Measurements from ENCODE around the gene PKD2. TPM values are rescaled to one million over a fixed set of nuclear protein-coding genes. Genes with fewer than 3 reads are reported as not detected.
"Not testable (repeated sequence)": the region's sequence is repeated elsewhere in the genome, so short reads cannot be mapped to it uniquely, and the experiment has no call there.

PKD2 gene
- total RNA-seq, 2 experiments from 2014 or later: 7.4 to 7.7 TPM

- DNase-seq, ATAC-seq, POLR2A ChIA-PET: not testable (repeated sequence)
These were observed 8.2 kb upstream of the PKD2 start for GRCh38 chr4:87999191-87999691.

GRCh38 chr4:88001871-88002270, 5.6 kb upstream of the PKD2 start:
- Mint-ChIP-seq H3K27ac (no peak overlapping the region), H3K36me3 (ENCODE audit: low read depth) (peaks cover 1% of the 10 kb centered on the region), H3K9me3 (ENCODE audit: insufficient read depth) (no peaks in the 10 kb centered on the region), H3K4me3 (no peak overlapping the region), H3K27me3 (ENCODE audit: low read depth) (peaks cover 44% of the 10 kb centered on the region), H3K4me1 (ENCODE audit: low read depth) (peaks cover 3% of the 10 kb centered on the region)
- ChIA-PET POLR2A (interaction anchor here (0.6 kb wide), 1 partner anchor 13 kb away, joined by 5 read pairs; no protein-coding TSS in a partner anchor), CTCF (interaction anchor here (1.0 to 1.7 kb wide), 3 partner anchors 28 to 210 kb away, joined by 3 to 9 read pairs (median 3); no protein-coding TSS in a partner anchor)
- ATAC-seq (no peak), DNase-seq (no peak)

More at GRCh38 chr4:87999191-87999691, 8.2 kb upstream of the PKD2 start:
- CTCF ChIA-PET; H3K27ac Mint-ChIP-seq; H3K9me3 Mint-ChIP-seq (ENCODE audit: insufficient read depth); H3K36me3 Mint-ChIP-seq (ENCODE audit: low read depth); H3K4me1 Mint-ChIP-seq (ENCODE audit: low read depth); H3K4me3 Mint-ChIP-seq: not testable (repeated sequence)
- H3K27me3 Mint-ChIP-seq (ENCODE audit: low read depth): peaks cover 23% of the 10 kb centered on the region

DNA sequence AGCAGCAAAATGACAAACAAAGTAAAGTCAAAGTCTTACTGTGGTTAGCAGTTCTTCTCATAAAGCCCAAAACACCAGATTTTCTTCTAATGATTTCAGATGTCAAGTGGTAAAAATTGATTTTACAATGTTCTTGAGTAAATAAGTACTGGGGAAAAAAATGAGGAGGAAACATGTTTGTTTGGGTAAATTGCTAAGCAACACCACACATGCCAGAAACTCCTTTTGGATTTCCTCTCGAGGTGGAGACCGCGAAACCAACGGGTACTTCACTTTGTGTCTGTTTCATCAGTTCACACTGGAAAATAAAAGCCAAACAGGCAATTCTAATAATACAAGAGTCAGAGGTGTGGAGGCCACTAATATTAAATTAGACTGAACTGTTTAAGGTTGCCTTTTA, 4.6 kb upstream of the PKD2 start:
- Mint-ChIP-seq H3K4me3 (no peak overlapping the region), H3K9me3 (ENCODE audit: insufficient read depth) (no peaks in the 10 kb centered on the region), H3K27ac (no peak overlapping the region), H3K4me1 (ENCODE audit: low read depth) (peaks cover 5% of the 10 kb centered on the region), H3K27me3 (ENCODE audit: low read depth) (peaks cover 40% of the 10 kb centered on the region), H3K36me3 (ENCODE audit: low read depth) (peaks cover 1% of the 10 kb centered on the region)
- ATAC-seq: no peak
- ChIA-PET POLR2A (no interaction called here), CTCF (no interaction called here)
- DNase-seq: no peak

DNA sequence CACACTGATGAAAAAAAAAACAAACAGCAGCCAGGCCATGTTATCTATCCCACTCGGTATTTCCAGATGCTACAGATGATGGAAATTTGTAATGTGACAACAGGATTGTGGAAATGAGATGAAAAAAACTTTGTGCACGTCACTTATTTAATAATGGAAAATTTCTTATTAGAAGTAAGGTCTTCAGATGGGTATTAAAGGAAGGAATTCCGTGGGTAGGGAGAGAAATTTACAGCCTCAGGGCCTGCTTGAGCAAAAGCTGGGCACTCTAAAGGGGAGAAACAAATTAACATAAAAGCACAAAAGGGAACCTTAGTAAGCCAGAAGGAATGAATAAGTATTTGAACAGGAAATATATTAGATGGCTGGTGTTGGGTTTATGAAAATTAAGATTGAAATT, 4.2 kb upstream of the PKD2 start:
- no peak overlapping the region for H3K4me3 Mint-ChIP-seq
- peaks cover 5% of the 10 kb centered on the region for H3K4me1 Mint-ChIP-seq (ENCODE audit: low read depth)
- no peak for ATAC-seq
- H3K36me3 Mint-ChIP-seq (ENCODE audit: low read depth): peaks cover 1% of the 10 kb centered on the region
- no peaks in the 10 kb centered on the region for H3K9me3 Mint-ChIP-seq (ENCODE audit: insufficient read depth)
- H3K27ac Mint-ChIP-seq: no peak overlapping the region
- ChIA-PET POLR2A (no interaction called here), CTCF (no interaction called here)
- no peak for DNase-seq
- H3K27me3 Mint-ChIP-seq (ENCODE audit: low read depth): peaks cover 40% of the 10 kb centered on the region

- POLR2A ChIA-PET: no interaction called here
- Mint-ChIP-seq H3K9me3 (ENCODE audit: insufficient read depth) (no peaks in the 10 kb centered on the region), H3K27ac (no peak overlapping the region), H3K4me3 (no peak overlapping the region), H3K27me3 (ENCODE audit: low read depth) (peaks cover 40% of the 10 kb centered on the region), H3K36me3 (ENCODE audit: low read depth) (peaks cover 1% of the 10 kb centered on the region), H3K4me1 (ENCODE audit: low read depth) (peaks cover 15% of the 10 kb centered on the region)
- ATAC-seq: no peak
- CTCF ChIA-PET: no interaction called here
- DNase-seq: no peak
These were observed 2.4 kb upstream of the PKD2 start for GRCh38 chr4:88005076-88005475.

DNA sequence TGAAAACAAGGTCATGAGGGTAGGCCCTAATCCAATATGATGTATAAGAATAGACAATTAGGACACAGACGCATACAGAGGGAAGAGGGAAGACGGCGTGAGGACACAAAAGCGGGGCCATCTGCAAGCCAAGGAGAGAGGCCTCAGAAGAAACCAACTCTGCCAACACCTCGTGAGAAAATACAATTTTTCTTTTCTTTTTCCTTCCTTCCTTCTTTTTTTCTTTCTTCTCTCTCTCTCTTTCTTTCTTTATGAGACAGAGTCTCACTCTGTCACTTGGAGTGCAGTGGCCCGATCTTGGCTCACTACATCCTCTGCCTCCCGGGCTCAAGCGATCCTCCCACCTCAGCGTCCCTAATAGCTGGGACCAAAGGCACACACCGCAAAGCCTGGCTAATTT, 1.5 kb upstream of the PKD2 start:
- no peak for DNase-seq
- no peak for ATAC-seq
- H3K27ac Mint-ChIP-seq: no peak overlapping the region
- H3K4me3 Mint-ChIP-seq: no peak overlapping the region
- peaks cover 34% of the 10 kb centered on the region for H3K27me3 Mint-ChIP-seq (ENCODE audit: low read depth)
- H3K9me3 Mint-ChIP-seq (ENCODE audit: insufficient read depth): no peaks in the 10 kb centered on the region
- peaks cover 1% of the 10 kb centered on the region for H3K36me3 Mint-ChIP-seq (ENCODE audit: low read depth)
- CTCF ChIA-PET: interaction anchor here (1.3 kb wide), 1 partner anchor 20 kb away, joined by 4 read pairs; no protein-coding TSS in a partner anchor
- POLR2A ChIA-PET: no interaction called here
- H3K4me1 Mint-ChIP-seq (ENCODE audit: low read depth): peaks cover 21% of the 10 kb centered on the region

- ATAC-seq (no peak), DNase-seq (no peak)
- peaks cover 21% of the 10 kb centered on the region for H3K4me1 Mint-ChIP-seq (ENCODE audit: low read depth)
- ChIA-PET CTCF (no interaction called here), POLR2A (no interaction called here)
- H3K27ac Mint-ChIP-seq: peak overlapping the region; percentile 65
- H3K27me3 Mint-ChIP-seq (ENCODE audit: low read depth): peaks cover 34% of the 10 kb centered on the region
- H3K36me3 Mint-ChIP-seq (ENCODE audit: low read depth): peaks cover 1% of the 10 kb centered on the region
- peak overlapping the region; percentile 77 for H3K4me3 Mint-ChIP-seq
- no peaks in the 10 kb centered on the region for H3K9me3 Mint-ChIP-seq (ENCODE audit: insufficient read depth)
These were observed 505 bp upstream of the PKD2 start for GRCh38 chr4:88006956-88007303.

GRCh38 chr4:88008122-88008742, 797 bp downstream of the PKD2 start:
- peak; percentile 26 for DNase-seq
- CTCF ChIA-PET: interaction anchor here (0.7 to 0.9 kb wide), 2 partner anchors 23 to 32 kb away, joined by 3 read pairs; partner anchors contain the start of gene SPP1

GRCh38 chr4:88008743-88009171, 1.3 kb downstream of the PKD2 start:
- DNase-seq (no peak), ATAC-seq (no peak)
- Mint-ChIP-seq H3K36me3 (ENCODE audit: low read depth) (peaks cover 1% of the 10 kb centered on the region), H3K27ac (peak overlapping the region; percentile 66), H3K9me3 (ENCODE audit: insufficient read depth) (no peaks in the 10 kb centered on the region), H3K27me3 (ENCODE audit: low read depth) (peaks cover 27% of the 10 kb centered on the region), H3K4me3 (peak overlapping the region; percentile 81), H3K4me1 (ENCODE audit: low read depth) (peaks cover 28% of the 10 kb centered on the region)
- POLR2A ChIA-PET: no interaction called here
- CTCF ChIA-PET: interaction anchor here (0.9 kb wide), 1 partner anchor 23 kb away, joined by 3 read pairs; no protein-coding TSS in a partner anchor

More at GRCh38 chr4:88008122-88008742, 797 bp downstream of the PKD2 start:
- H3K9me3 Mint-ChIP-seq (ENCODE audit: insufficient read depth): no peaks in the 10 kb centered on the region
- peak overlapping the region; percentile 81 for H3K4me3 Mint-ChIP-seq
- peak overlapping the region; percentile 66 for H3K27ac Mint-ChIP-seq
- POLR2A ChIA-PET: no interaction called here
- peaks cover 28% of the 10 kb centered on the region for H3K4me1 Mint-ChIP-seq (ENCODE audit: low read depth)
- peaks cover 1% of the 10 kb centered on the region for H3K36me3 Mint-ChIP-seq (ENCODE audit: low read depth)
- peak; percentile 46 for ATAC-seq
- H3K27me3 Mint-ChIP-seq (ENCODE audit: low read depth): peaks cover 29% of the 10 kb centered on the region

GRCh38 chr4:88009871-88010270, 2.4 kb downstream of the PKD2 start:
- no peak overlapping the region for H3K27ac Mint-ChIP-seq
- no peak overlapping the region for H3K4me3 Mint-ChIP-seq
- peaks cover 1% of the 10 kb centered on the region for H3K36me3 Mint-ChIP-seq (ENCODE audit: low read depth)
- H3K4me1 Mint-ChIP-seq (ENCODE audit: low read depth): peaks cover 28% of the 10 kb centered on the region
- no peak for DNase-seq
- ChIA-PET POLR2A (no interaction called here), CTCF (interaction anchor here (1.2 kb wide), 1 partner anchor 161 kb away, joined by 6 read pairs; no protein-coding TSS in a partner anchor)
- no peaks in the 10 kb centered on the region for H3K9me3 Mint-ChIP-seq (ENCODE audit: insufficient read depth)
- ATAC-seq: no peak
- H3K27me3 Mint-ChIP-seq (ENCODE audit: low read depth): peaks cover 22% of the 10 kb centered on the region

- no peaks in the 10 kb centered on the region for H3K9me3 Mint-ChIP-seq (ENCODE audit: insufficient read depth)
- H3K27ac Mint-ChIP-seq: no peak overlapping the region
- peaks cover 28% of the 10 kb centered on the region for H3K4me1 Mint-ChIP-seq (ENCODE audit: low read depth)
- ATAC-seq (no peak), DNase-seq (no peak)
- peaks cover 12% of the 10 kb centered on the region for H3K27me3 Mint-ChIP-seq (ENCODE audit: low read depth)
- POLR2A ChIA-PET: no interaction called here
- H3K4me3 Mint-ChIP-seq: no peak overlapping the region
- H3K36me3 Mint-ChIP-seq (ENCODE audit: low read depth): no peaks in the 10 kb centered on the region
- CTCF ChIA-PET: interaction anchor here (0.6 to 1.4 kb wide), 2 partner anchors 76 to 201 kb away, joined by 3 to 4 read pairs; no protein-coding TSS in a partner anchor
These were observed 3.5 kb downstream of the PKD2 start for GRCh38 chr4:88010966-88011365.

- no peaks in the 10 kb centered on the region for H3K36me3 Mint-ChIP-seq (ENCODE audit: low read depth)
- no peak for ATAC-seq
- no peak for DNase-seq
- no peaks in the 10 kb centered on the region for H3K9me3 Mint-ChIP-seq (ENCODE audit: insufficient read depth)
- H3K27me3 Mint-ChIP-seq (ENCODE audit: low read depth): peaks cover 4% of the 10 kb centered on the region
- CTCF ChIA-PET: no interaction called here
- H3K4me1 Mint-ChIP-seq (ENCODE audit: low read depth): peaks cover 22% of the 10 kb centered on the region
- no peak overlapping the region for H3K27ac Mint-ChIP-seq
- no peak overlapping the region for H3K4me3 Mint-ChIP-seq
- POLR2A ChIA-PET: no interaction called here
These were observed 5.2 kb downstream of the PKD2 start for GRCh38 chr4:88012647-88013046.
